WTC11 (cell line): ENCODE data around the gene CACNA1C. TPM values are rescaled to one million over a fixed set of nuclear protein-coding genes. Genes with fewer than 3 reads are reported as not detected.

Source experiments
- ATAC-seq: fragments of 200-7000 bp; cut with Tn5 transposase; 2 replicates; pipeline ENCODE4 v1.10.0; 2021; ENCODE audit warnings: mild to moderate bottlenecking, moderate library complexity
- CTCF ChIA-PET: fragments of 300-600 bp; sonication (Branson Sonifier 250); formaldehyde crosslinking; loops from one replicate; lab custom pipeline; 2021; ENCODE audit warnings: antibody characterized with exemption; lab: Charles Lee
- POLR2A ChIA-PET: fragments of 350-600 bp; sonication (Branson Sonifier 250); formaldehyde crosslinking; loops from one replicate; lab custom pipeline; 2021; ENCODE audit warnings: antibody characterized with exemption; lab: Charles Lee
- DNase-seq: peaks from one replicate; pipeline ENCODE4 v3.0.0; 2021; ENCODE audit warnings: low spot score
- H3K27ac Mint-ChIP-seq: 2 replicates; pipeline ENCODE4 v1.8.0; 2021; ENCODE audit warnings: mixed read lengths
- H3K27me3 Mint-ChIP-seq: 2 replicates; pipeline ENCODE4 v1.8.0; 2021; ENCODE audit warnings: low read depth, mild to moderate bottlenecking, moderate library complexity, mixed read lengths
- H3K36me3 Mint-ChIP-seq: 2 replicates; pipeline ENCODE4 v1.8.0; 2021; ENCODE audit warnings: mixed read lengths
- H3K4me1 Mint-ChIP-seq: 2 replicates; pipeline ENCODE4 v1.8.0; 2022; ENCODE audit warnings: mixed read lengths
- H3K4me3 Mint-ChIP-seq: 2 replicates; pipeline ENCODE4 v1.8.0; 2021; ENCODE audit warnings: mild to moderate bottlenecking, moderate library complexity, mixed read lengths
- H3K9me3 Mint-ChIP-seq: 2 replicates; pipeline ENCODE4 v1.8.0; 2021; ENCODE audit warnings: mixed read lengths
- ATF2 ChIP-seq: sonication (generic); formaldehyde crosslinking; IDR thresholded peaks from 2 replicates; pipeline ENCODE4 v1.8.1; 2022; ENCODE audit warnings: low read depth, missing genetic modification reagents, borderline replicate concordance
- ATF3 ChIP-seq: sonication (generic); formaldehyde crosslinking; conservative IDR thresholded peaks from 2 replicates; pipeline ENCODE4 v1.8.1; 2022; ENCODE audit warnings: mild to moderate bottlenecking, missing genetic modification reagents
- CBFB ChIP-seq: sonication (generic); formaldehyde crosslinking; IDR thresholded peaks from 2 replicates; pipeline ENCODE4 v1.8.1; 2022; ENCODE audit warnings: mild to moderate bottlenecking, low read depth, missing genetic modification reagents
- CREB1 ChIP-seq: sonication (generic); formaldehyde crosslinking; IDR thresholded peaks from 2 replicates; pipeline ENCODE4 v1.8.0; 2023; ENCODE audit warnings: mild to moderate bottlenecking, missing genetic modification reagents
- ETV6 ChIP-seq: sonication (generic); formaldehyde crosslinking; IDR thresholded peaks from 2 replicates; pipeline ENCODE4 v1.8.1; 2022; ENCODE audit warnings: mild to moderate bottlenecking, missing genetic modification reagents
- MLX ChIP-seq: sonication (generic); formaldehyde crosslinking; IDR thresholded peaks from 2 replicates; pipeline ENCODE4 v1.8.1; 2023; ENCODE audit warnings: mild to moderate bottlenecking, missing genetic modification reagents, moderate library complexity
- NFE2L1 ChIP-seq: sonication (generic); formaldehyde crosslinking; IDR thresholded peaks from 2 replicates; pipeline ENCODE4 v1.8.1; 2023; ENCODE audit warnings: missing genetic modification reagents
- NR3C1 ChIP-seq: sonication (generic); formaldehyde crosslinking; conservative IDR thresholded peaks from 2 replicates; pipeline ENCODE4 v1.8.1; 2023; ENCODE audit warnings: low read depth, mild to moderate bottlenecking, missing genetic modification reagents
- PRRX2 ChIP-seq: fragments of 250-450 bp; sonication (Bioruptor Pico); IDR thresholded peaks from 2 replicates; pipeline ENCODE4 v1.8.0; 2021; ENCODE audit warnings: mild to moderate bottlenecking
- SMAD4 ChIP-seq: sonication (generic); formaldehyde crosslinking; IDR thresholded peaks from 2 replicates; pipeline ENCODE4 v1.8.0; 2022; ENCODE audit warnings: mild to moderate bottlenecking, missing genetic modification reagents
- TCF7 ChIP-seq: sonication (generic); formaldehyde crosslinking; IDR thresholded peaks from 2 replicates; pipeline ENCODE4 v1.8.0; 2022; ENCODE audit warnings: mild to moderate bottlenecking, low read depth, missing genetic modification reagents, moderate library complexity
- USF2 ChIP-seq: sonication (generic); formaldehyde crosslinking; IDR thresholded peaks from 2 replicates; pipeline ENCODE4 v1.8.1; 2023; ENCODE audit warnings: mild to moderate bottlenecking, missing genetic modification reagents, moderate library complexity
- ZBTB21 ChIP-seq: sonication (generic); formaldehyde crosslinking; IDR thresholded peaks from 2 replicates; pipeline ENCODE4 v1.8.1; 2023; ENCODE audit warnings: mild to moderate bottlenecking, missing genetic modification reagents, borderline replicate concordance
- ZBTB43 ChIP-seq: sonication (generic); formaldehyde crosslinking; IDR thresholded peaks from 2 replicates; pipeline ENCODE4 v1.8.1; 2023; ENCODE audit warnings: mild to moderate bottlenecking, missing genetic modification reagents
- ZNF263 ChIP-seq: sonication (generic); formaldehyde crosslinking; IDR thresholded peaks from 2 replicates; pipeline ENCODE4 v1.8.1; 2022; ENCODE audit warnings: low read depth, mild to moderate bottlenecking, moderate library complexity, missing genetic modification reagents
- ZNF423 ChIP-seq: fragments of 250-450 bp; sonication (Bioruptor Pico); IDR thresholded peaks from 2 replicates; pipeline ENCODE4 v2.1.2; 2022; ENCODE audit warnings: mild to moderate bottlenecking, moderate library complexity
- ZNF512 ChIP-seq: sonication (generic); formaldehyde crosslinking; IDR thresholded peaks from 2 replicates; pipeline ENCODE4 v1.8.1; 2022; ENCODE audit warnings: missing genetic modification reagents, borderline replicate concordance
- total RNA-seq: library from RNA; stranded (reverse); gene quantifications from 3 replicates; pipeline ENCODE4 v1.2.3, GENCODE V29; 2021

CACNA1C gene
- total RNA-seq, 1 experiment from 2014 or later: 1.7 TPM

GRCh38 chr12:2191534-2192153, 138.9 kb downstream of the CACNA1C start:
- peak overlapping the region; percentile 85 for H3K27ac Mint-ChIP-seq
- DNase-seq (no peak), ATAC-seq (no peak)
- H3K27me3 Mint-ChIP-seq: no peaks in the 10 kb centered on the region; the same call in 1 of the 2 replicates
- H3K4me3 Mint-ChIP-seq: no peak overlapping the region
- ChIA-PET POLR2A (no interaction called here), CTCF (no interaction called here)
- peaks cover 78% of the 10 kb centered on the region for H3K4me1 Mint-ChIP-seq
- TF ChIP-seq SMAD4: no peak
- TF ChIP-seq ZBTB43 (CRISPR knock-in tag): 0 out of 2 replicates have a peak, but pooled peaks have one; percentile 24
- no peak for TF ChIP-seq USF2 (CRISPR knock-in tag)
- TF ChIP-seq NR3C1 (CRISPR knock-in tag): no peak
- peak; percentile 57; the same call in 1 of the 2 replicates for TF ChIP-seq ZBTB21
- H3K36me3 Mint-ChIP-seq: no peaks in the 10 kb centered on the region
- H3K9me3 Mint-ChIP-seq: no peaks in the 10 kb centered on the region

- Mint-ChIP-seq H3K27ac (peak overlapping the region; percentile 85; the same call in 1 of the 2 replicates), H3K9me3 (no peaks in the 10 kb centered on the region), H3K4me1 (peaks cover 78% of the 10 kb centered on the region), H3K27me3 (no peaks in the 10 kb centered on the region; the same call in 1 of the 2 replicates), H3K36me3 (no peaks in the 10 kb centered on the region), H3K4me3 (no peak overlapping the region)
- ATAC-seq (no peak), DNase-seq (no peak)
- TF ChIP-seq NFE2L1 (CRISPR knock-in tag) (no peak), ATF2 (CRISPR knock-in tag) (no peak), ZBTB21 (no peak)
- ChIA-PET CTCF (no interaction called here), POLR2A (no interaction called here)
Observed at GRCh38 chr12:2192231-2192630, 139.4 kb downstream of the CACNA1C start.

- H3K27me3 Mint-ChIP-seq: no peaks in the 10 kb centered on the region; the same call in 1 of the 2 replicates
- TF ChIP-seq ZNF263 (CRISPR knock-in tag) (peak; percentile 93), ZNF512 (CRISPR knock-in tag) (0 out of 2 replicates have a peak, but pooled peaks have one; percentile 20), ETV6 (CRISPR knock-in tag) (peak; percentile 61; the same call in 1 of the 2 replicates), ZNF423 (CRISPR knock-in tag) (no peak)
- TF ChIP-seq, all 79 proteins: peak for 3
- ChIA-PET POLR2A (no interaction called here), CTCF (interaction anchor here (1.1 kb wide), 1 partner anchor 137 kb away, joined by 3 read pairs; no protein-coding TSS in a partner anchor)
- Mint-ChIP-seq H3K36me3 (no peaks in the 10 kb centered on the region), H3K4me3 (no peak overlapping the region), H3K27ac (no peak overlapping the region), H3K4me1 (peaks cover 92% of the 10 kb centered on the region), H3K9me3 (no peaks in the 10 kb centered on the region)
- no peak for DNase-seq
- no peak for ATAC-seq
Observed at GRCh38 chr12:2194060-2194459, 141.3 kb downstream of the CACNA1C start.

- no peaks in the 10 kb centered on the region for H3K36me3 Mint-ChIP-seq
- ATAC-seq: no peak
- H3K4me3 Mint-ChIP-seq: no peak overlapping the region
- H3K27me3 Mint-ChIP-seq: no peaks in the 10 kb centered on the region; the same call in 1 of the 2 replicates
- H3K27ac Mint-ChIP-seq: no peak overlapping the region
- TF ChIP-seq MLX (CRISPR knock-in tag) (no peak), TCF7 (CRISPR knock-in tag) (no peak), PRRX2 (CRISPR knock-in tag) (no peak), CREB1 (CRISPR knock-in tag) (no peak), ETV6 (CRISPR knock-in tag) (no peak), CBFB (no peak), ATF3 (CRISPR knock-in tag) (no peak)
- no peaks in the 10 kb centered on the region for H3K9me3 Mint-ChIP-seq
- POLR2A ChIA-PET: no interaction called here
- no peak for DNase-seq
- CTCF ChIA-PET: interaction anchor here (1.1 kb wide), 1 partner anchor 137 kb away, joined by 3 read pairs; no protein-coding TSS in a partner anchor
- H3K4me1 Mint-ChIP-seq: peaks cover 91% of the 10 kb centered on the region
Observed at GRCh38 chr12:2194571-2194970, 141.8 kb downstream of the CACNA1C start.
